Thyroid gland (tissue), 4 donors: ENCODE measurements around the gene GUCY1B1. TPM values are rescaled to one million over a fixed set of nuclear protein-coding genes. Genes with fewer than 3 reads are reported as not detected.

Source experiments
- DNase-seq, 2 donors: peaks; one replicate each; pipeline ENCODE4 v3.0.0-alpha.2; 2019
- H3K27ac ChIP-seq, 3 donors: fragments of 200-600 bp; sonication (generic); 1 replicate in 2 of 3; 2 replicates in 1 of 3; pipeline ENCODE4 v1.5.1; 2016 to 2019; ENCODE audit warnings: mild to moderate bottlenecking in 1 of 3, moderate library complexity in 1 of 3
- H3K27me3 ChIP-seq: fragments of 200-600 bp; sonication (generic); one replicate; pipeline ENCODE4 v1.5.1; 2019
- H3K36me3 ChIP-seq, 2 donors: fragments of 200-600 bp; sonication (generic); one replicate each; pipeline ENCODE4 v1.5.1; 2016 to 2019
- H3K4me1 ChIP-seq, 2 donors: fragments of 200-600 bp; sonication (generic); one replicate each; pipeline ENCODE4 v1.5.1; 2017 to 2019
- H3K4me3 ChIP-seq, 3 donors: fragments of 200-600 bp; sonication (generic); replicated peaks in 1 of 3; 1 replicate in 2 of 3; 2 replicates in 1 of 3; pipeline ENCODE4 v1.5.1; 2016; ENCODE audit warnings: mild to moderate bottlenecking in 1 of 3
- H3K9me3 ChIP-seq: fragments of 200-600 bp; sonication (generic); one replicate; pipeline ENCODE4 v1.5.1; 2017
- POLR2A ChIP-seq, 2 donors: fragments of 450-650 bp; IDR thresholded peaks; one replicate each; pipeline ENCODE4 v1.6.1; 2017; ENCODE audit warnings: antibody characterized with exemption in 2 of 2, mild to moderate bottlenecking in 2 of 2, moderate library complexity in 1 of 2
- whole genome bisulfite sequencing, 2 donors: methylation state at CpG; one replicate each; pipeline ENCODE4 v1.1.5; 2017; 5-methylcytosine and 5-hydroxymethylcytosine counted together
- intact Hi-C: fragments of 100-400 bp; cut with DNase I; formaldehyde crosslinking; loops from one replicate; pipeline ENCODE4 v1.15.1; 2023
- total RNA-seq, 4 donors: library from RNA; depleted of rRNA; stranded (reverse); fragments of >200 nt; gene quantifications; one replicate each; pipeline ENCODE4 v1.2.3, GENCODE V29; 2016
- TF ChIP-seq, protein P1 (sequence below), 6 experiments: fragments of 200-600 bp in 3 of 6; fragments of 450-650 bp in 3 of 6; sonication (generic) in 3 of 6; IDR thresholded peaks; one replicate each; pipeline ENCODE4 v1.5.1; 2016 to 2019; ENCODE audit warnings: antibody characterized with exemption in 6 of 6, mild to moderate bottlenecking in 2 of 6, inconsistent platforms in 1 of 6, moderate library complexity in 1 of 6

The GUCY1B1 gene
- total RNA-seq, 4 donors from 2014 or later = 5.0 to 11.3 (median 7.3) TPM

- Histone ChIP-seq H3K4me3 (no peak overlapping the region), H3K27me3 (no peaks in the 10 kb centered on the region), H3K36me3 (no peaks in the 10 kb centered on the region), H3K9me3 (no peaks in the 10 kb centered on the region), H3K27ac (no peak overlapping the region), H3K4me1 (no peaks in the 10 kb centered on the region)
- intact Hi-C loops = no loop called here
- 71 to 82% methylated on average over 1 of the region's 1 CpG for WGBS, 2 donors
- no peak for TF ChIP-seq POLR2A (IDR thresholded peaks at IDR 0.05)
- TF ChIP-seq, protein P1, sequence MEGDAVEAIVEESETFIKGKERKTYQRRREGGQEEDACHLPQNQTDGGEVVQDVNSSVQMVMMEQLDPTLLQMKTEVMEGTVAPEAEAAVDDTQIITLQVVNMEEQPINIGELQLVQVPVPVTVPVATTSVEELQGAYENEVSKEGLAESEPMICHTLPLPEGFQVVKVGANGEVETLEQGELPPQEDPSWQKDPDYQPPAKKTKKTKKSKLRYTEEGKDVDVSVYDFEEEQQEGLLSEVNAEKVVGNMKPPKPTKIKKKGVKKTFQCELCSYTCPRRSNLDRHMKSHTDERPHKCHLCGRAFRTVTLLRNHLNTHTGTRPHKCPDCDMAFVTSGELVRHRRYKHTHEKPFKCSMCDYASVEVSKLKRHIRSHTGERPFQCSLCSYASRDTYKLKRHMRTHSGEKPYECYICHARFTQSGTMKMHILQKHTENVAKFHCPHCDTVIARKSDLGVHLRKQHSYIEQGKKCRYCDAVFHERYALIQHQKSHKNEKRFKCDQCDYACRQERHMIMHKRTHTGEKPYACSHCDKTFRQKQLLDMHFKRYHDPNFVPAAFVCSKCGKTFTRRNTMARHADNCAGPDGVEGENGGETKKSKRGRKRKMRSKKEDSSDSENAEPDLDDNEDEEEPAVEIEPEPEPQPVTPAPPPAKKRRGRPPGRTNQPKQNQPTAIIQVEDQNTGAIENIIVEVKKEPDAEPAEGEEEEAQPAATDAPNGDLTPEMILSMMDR (IDR thresholded peaks at IDR 0.05) = no peak
- DNase-seq = no peak
Observed at GRCh38 chr4:155722336-155722735, 36.5 kb upstream of the GUCY1B1 start.

DNA sequence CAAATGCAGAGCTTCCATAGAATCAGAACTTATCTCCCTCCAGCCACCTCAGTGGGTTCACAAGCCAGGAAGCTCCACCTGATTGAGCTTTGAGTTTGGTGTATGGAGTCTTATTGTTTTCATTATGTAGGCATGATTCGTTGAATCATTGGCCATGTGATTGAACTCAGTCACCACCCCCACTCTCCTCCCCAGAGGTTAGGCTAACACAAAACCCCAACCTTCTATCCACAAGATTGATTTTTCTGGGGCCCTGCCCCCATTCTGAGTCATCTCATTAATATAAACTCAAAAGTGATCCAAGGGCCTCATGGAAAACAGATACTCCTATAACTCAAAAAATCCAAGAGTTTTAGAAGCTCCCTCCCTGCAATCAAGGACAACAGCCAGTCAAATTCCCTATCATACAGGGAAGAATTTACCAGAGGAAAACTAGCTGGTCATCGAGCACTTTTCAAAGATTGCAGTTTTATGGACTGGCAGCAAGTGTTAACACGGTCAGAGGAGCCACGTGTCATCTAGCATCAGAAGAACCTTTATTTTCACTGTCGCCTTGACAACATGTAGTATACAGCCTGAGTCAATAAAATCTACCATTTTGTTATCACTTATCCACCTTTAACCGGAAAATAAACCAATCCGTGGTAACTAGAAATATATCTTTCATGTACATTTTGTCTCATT is 35.9 kb upstream of the GUCY1B1 start:
- Histone ChIP-seq H3K4me1 (no peaks in the 10 kb centered on the region), H3K36me3 (no peaks in the 10 kb centered on the region), H3K27me3 (no peaks in the 10 kb centered on the region), H3K9me3 (no peaks in the 10 kb centered on the region), H3K27ac (no peak overlapping the region), H3K4me3 (no peak overlapping the region)
- intact Hi-C loops = no loop called here
- TF ChIP-seq, protein P1 (IDR thresholded peaks at IDR 0.05) = no peak
- no peak for TF ChIP-seq POLR2A (IDR thresholded peaks at IDR 0.05)
- 92 to 95% methylated on average over 7 of the region's 7 CpGs for WGBS, 2 donors
- DNase-seq = no peak

GRCh38 chr4:155724731-155725130 is 34.1 kb upstream of the GUCY1B1 start:
- 71 to 84% methylated on average over 3 of the region's 3 CpGs for WGBS, 2 donors
- no peaks in the 10 kb centered on the region for H3K9me3 ChIP-seq
- no peak overlapping the region for H3K27ac ChIP-seq
- TF ChIP-seq, protein P1 (IDR thresholded peaks at IDR 0.05) = no peak
- TF ChIP-seq POLR2A (IDR thresholded peaks at IDR 0.05) = no peak
- no peaks in the 10 kb centered on the region for H3K36me3 ChIP-seq
- DNase-seq = no peak
- intact Hi-C loops = no loop called here
- no peak overlapping the region for H3K4me3 ChIP-seq
- no peaks in the 10 kb centered on the region for H3K4me1 ChIP-seq
- H3K27me3 ChIP-seq = no peaks in the 10 kb centered on the region

DNA sequence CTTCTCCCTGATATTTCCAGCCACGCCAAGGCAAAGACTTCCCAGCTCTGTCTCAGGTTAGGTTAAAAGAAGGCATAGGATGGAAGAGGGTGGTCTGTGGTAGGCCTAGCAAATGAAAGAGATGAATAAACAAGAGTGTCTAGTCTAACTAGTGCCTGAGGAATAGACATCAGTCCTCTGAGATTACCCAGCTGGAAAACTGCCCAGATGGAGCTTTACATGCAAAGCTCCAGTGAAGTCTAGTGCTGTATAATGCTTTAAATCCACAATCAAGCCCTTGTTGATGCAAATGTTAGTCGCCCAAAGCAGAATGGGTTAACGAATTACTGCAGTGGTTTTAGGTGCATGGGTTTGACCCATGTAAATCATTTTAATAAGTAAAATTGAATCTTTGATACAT is 24.8 kb upstream of the GUCY1B1 start:
- no peak overlapping the region for H3K27ac ChIP-seq
- no peaks in the 10 kb centered on the region for H3K4me1 ChIP-seq
- H3K27me3 ChIP-seq = no peaks in the 10 kb centered on the region
- no peak overlapping the region for H3K4me3 ChIP-seq
- WGBS, 2 donors = 69 to 81% methylated on average over 3 of the region's 3 CpGs
- intact Hi-C loops = no loop called here
- H3K9me3 ChIP-seq = no peaks in the 10 kb centered on the region
- no peaks in the 10 kb centered on the region for H3K36me3 ChIP-seq
- TF ChIP-seq, protein P1 (IDR thresholded peaks at IDR 0.05) = no peak
- TF ChIP-seq POLR2A (IDR thresholded peaks at IDR 0.05) = no peak
- no peak for DNase-seq

GRCh38 chr4:155734951-155735350 is 23.9 kb upstream of the GUCY1B1 start:
- no peaks in the 10 kb centered on the region for H3K4me1 ChIP-seq
- H3K9me3 ChIP-seq = no peaks in the 10 kb centered on the region
- no peak overlapping the region for H3K4me3 ChIP-seq
- 91 to 96% methylated on average over 1 of the region's 1 CpG for WGBS, 2 donors
- no peaks in the 10 kb centered on the region for H3K36me3 ChIP-seq
- DNase-seq = no peak
- H3K27ac ChIP-seq = no peak overlapping the region
- no peak for TF ChIP-seq POLR2A (IDR thresholded peaks at IDR 0.05)
- TF ChIP-seq, protein P1 (IDR thresholded peaks at IDR 0.05) = no peak
- H3K27me3 ChIP-seq = no peaks in the 10 kb centered on the region
- intact Hi-C loops = no loop called here
